HCT116 (cell line): ENCODE results near the gene MED28.

ENCODE experiments used
- CEBPB ChIP-seq: IDR thresholded peaks from 2 replicates; pipeline ENCODE4 v1.6.1; 2012; ENCODE audit warnings: low read depth
- CTCF ChIP-seq, 3 experiments: fragments of 200-600 bp in 1 of 3; sonication (generic) in 1 of 3; IDR thresholded peaks in 2 of 3; conservative IDR thresholded peaks in 1 of 3; 2 replicates each; pipeline ENCODE4 v1.5.1; 2012 to 2017; ENCODE audit warnings: low read depth in 2 of 3, low read length in 2 of 3, antibody characterized with exemption in 1 of 3, borderline replicate concordance in 1 of 3, control low read depth in 1 of 3, mild to moderate bottlenecking in 1 of 3, mixed read lengths in 1 of 3, mixed run types in 1 of 3, moderate library complexity in 1 of 3; ENCODE audit not compliant: insufficient read depth in 1 of 3
- FOSL1 ChIP-seq: IDR thresholded peaks from 2 replicates; pipeline ENCODE4 v1.6.1; 2012; ENCODE audit warnings: low read depth
- MAX ChIP-seq: IDR thresholded peaks from 2 replicates; pipeline ENCODE4 v1.6.1; 2012
- POLR2A ChIP-seq: IDR thresholded peaks from 2 replicates; pipeline ENCODE4 v1.7.0; 2011; ENCODE audit warnings: borderline replicate concordance; ENCODE audit not compliant: insufficient read depth, insufficient read length; ENCODE audit errors: extremely low read depth
- POLR2AphosphoS5 ChIP-seq: IDR thresholded peaks from 2 replicates; pipeline ENCODE4 v1.6.1; 2011; ENCODE audit warnings: mild to moderate bottlenecking, low read depth, low read length, moderate library complexity
- REST ChIP-seq: IDR thresholded peaks from 2 replicates; pipeline ENCODE4 v1.6.1; 2012; ENCODE audit warnings: low read depth
- SRF ChIP-seq: IDR thresholded peaks from 2 replicates; pipeline ENCODE4 v1.6.1; 2012; ENCODE audit warnings: low read depth
- ZNF274 ChIP-seq: fragments of 200-500 bp; sonication (Bioruptor generic); IDR thresholded peaks from 2 replicates; pipeline ENCODE4 v1.6.1; 2014; ENCODE audit warnings: mild to moderate bottlenecking, low read depth, low read length, inconsistent platforms

- no peak for TF ChIP-seq MAX
- no peak for TF ChIP-seq REST
- TF ChIP-seq SRF, result no peak
- no peak for TF ChIP-seq ZNF274
- TF ChIP-seq CTCF (IDR thresholded peaks at IDR 0.05 in 2 of 3, conservative IDR thresholded peaks at IDR 0.05 in 1 of 3; ENCODE audit: borderline replicate concordance in 1 of 3, insufficient read depth in 1 of 3, low read depth in 2 of 3, low read length in 2 of 3), result peak; percentile 47 to 56 (median 49); a peak in 4 of 6 replicates
- no peak for TF ChIP-seq CEBPB
- TF ChIP-seq POLR2AphosphoS5, result no peak
- no peak for TF ChIP-seq FOSL1
- TF ChIP-seq POLR2A, result no peak
Measured at GRCh38 chr4:17597517-17597916, 16.9 kb upstream of the MED28 start.
